Calu3 (cell line): Measurements from ENCODE around the gene L3MBTL1. TPM values are rescaled to one million over a fixed set of nuclear protein-coding genes. Genes with fewer than 3 reads are reported as not detected.

ENCODE experiments used
- BruUV-seq: library from RNA; stranded (reverse); fragments of 400-500 nt; replicated peaks from 2 replicates; lab custom pipeline; 2021; lab: Mats Ljungman, UMichigan
- CTCF ChIA-PET: fragments of 300-600 bp; sonication (Branson Sonifier 250); formaldehyde crosslinking; loops from one replicate; lab custom pipeline; 2022; ENCODE audit warnings: antibody characterized with exemption; lab: Charles Lee
- DNase-seq: peaks from one replicate; pipeline ENCODE4 v3.0.0; 2022
- H3K27ac Mint-ChIP-seq: one replicate; pipeline ENCODE4 v1.8.0; 2022; ENCODE audit warnings: mixed read lengths; ENCODE audit not compliant: unreplicated experiment
- H3K27me3 Mint-ChIP-seq: one replicate; pipeline ENCODE4 v1.8.0; 2022; ENCODE audit warnings: mixed read lengths; ENCODE audit not compliant: unreplicated experiment
- H3K36me3 Mint-ChIP-seq: one replicate; pipeline ENCODE4 v1.8.0; 2022; ENCODE audit warnings: mild to moderate bottlenecking, moderate library complexity, mixed read lengths; ENCODE audit not compliant: insufficient read depth, unreplicated experiment
- H3K4me1 Mint-ChIP-seq: one replicate; pipeline ENCODE4 v1.8.0; 2022; ENCODE audit warnings: mild to moderate bottlenecking, low read depth, mixed read lengths; ENCODE audit not compliant: unreplicated experiment
- H3K4me3 Mint-ChIP-seq: one replicate; pipeline ENCODE4 v1.8.0; 2022; ENCODE audit warnings: mild to moderate bottlenecking, low read depth, moderate library complexity, mixed read lengths; ENCODE audit not compliant: unreplicated experiment
- H3K9me3 Mint-ChIP-seq: one replicate; pipeline ENCODE4 v1.8.0; 2022; ENCODE audit warnings: low read depth, mixed read lengths; ENCODE audit not compliant: unreplicated experiment
- CTCF ChIP-seq: fragments of 200-600 bp; IDR thresholded peaks from one replicate; pipeline ENCODE4 v1.8.0; 2022; ENCODE audit warnings: antibody characterized with exemption; ENCODE audit not compliant: unreplicated experiment
- intact Hi-C: fragments of 100-400 bp; cut with micrococcal nuclease; formaldehyde crosslinking; loops from one replicate; pipeline ENCODE4 v1.10.0; 2022; ENCODE audit not compliant: unreplicated experiment
- total RNA-seq: library from RNA; stranded (reverse); gene quantifications from 2 replicates; pipeline ENCODE4 v1.2.3, GENCODE V29; 2022

L3MBTL1 gene
- total RNA-seq, 1 experiment from 2014 or later = 42.3 TPM

- TF ChIP-seq CTCF = no peak
- DNase-seq = no peak
- Mint-ChIP-seq H3K36me3 (peaks cover 13% of the 10 kb centered on the region), H3K27me3 (no peaks in the 10 kb centered on the region), H3K4me1 (peaks cover 8% of the 10 kb centered on the region), H3K27ac (no peak overlapping the region), H3K4me3 (no peak overlapping the region), H3K9me3 (no peaks in the 10 kb centered on the region)
- BruUV-seq = no TSS peak
- CTCF ChIA-PET = interaction anchor here (0.7 kb wide), 1 partner anchor 20 kb away, joined by 3 read pairs; no protein-coding TSS in a partner anchor
- intact Hi-C loops = no loop called here
These were observed 22.1 kb downstream of the L3MBTL1 start for GRCh38 chr20:43529457-43530153.

GRCh38 chr20:43530321-43531090 lies 23.0 kb downstream of the L3MBTL1 start:
- Mint-ChIP-seq H3K27me3 (no peaks in the 10 kb centered on the region), H3K9me3 (no peaks in the 10 kb centered on the region), H3K36me3 (peaks cover 16% of the 10 kb centered on the region), H3K4me3 (no peak overlapping the region), H3K4me1 (peaks cover 8% of the 10 kb centered on the region), H3K27ac (no peak overlapping the region)
- TF ChIP-seq CTCF = no peak
- BruUV-seq = no TSS peak
- intact Hi-C loops = no loop called here
- CTCF ChIA-PET = interaction anchor here (0.7 kb wide), 1 partner anchor 8 kb away, joined by 3 read pairs; no protein-coding TSS in a partner anchor
- DNase-seq = no peak

GRCh38 chr20:43531091-43531443 lies 23.6 kb downstream of the L3MBTL1 start:
- H3K4me1 Mint-ChIP-seq = peaks cover 8% of the 10 kb centered on the region
- BruUV-seq = no TSS peak

More at GRCh38 chr20:43531091-43531443, 23.6 kb downstream of the L3MBTL1 start:
- H3K4me3 Mint-ChIP-seq = no peak overlapping the region
- intact Hi-C loops = no loop called here
- TF ChIP-seq CTCF = no peak
- no peaks in the 10 kb centered on the region for H3K9me3 Mint-ChIP-seq
- DNase-seq = no peak
- peaks cover 22% of the 10 kb centered on the region for H3K36me3 Mint-ChIP-seq
- H3K27ac Mint-ChIP-seq = no peak overlapping the region
- CTCF ChIA-PET = interaction anchor here (0.6 kb wide), 1 partner anchor 97 kb away, joined by 6 read pairs; no protein-coding TSS in a partner anchor
- H3K27me3 Mint-ChIP-seq = no peaks in the 10 kb centered on the region
